ENCODE data around the gene ATP2B2.

Gene ATP2B2

DNA sequence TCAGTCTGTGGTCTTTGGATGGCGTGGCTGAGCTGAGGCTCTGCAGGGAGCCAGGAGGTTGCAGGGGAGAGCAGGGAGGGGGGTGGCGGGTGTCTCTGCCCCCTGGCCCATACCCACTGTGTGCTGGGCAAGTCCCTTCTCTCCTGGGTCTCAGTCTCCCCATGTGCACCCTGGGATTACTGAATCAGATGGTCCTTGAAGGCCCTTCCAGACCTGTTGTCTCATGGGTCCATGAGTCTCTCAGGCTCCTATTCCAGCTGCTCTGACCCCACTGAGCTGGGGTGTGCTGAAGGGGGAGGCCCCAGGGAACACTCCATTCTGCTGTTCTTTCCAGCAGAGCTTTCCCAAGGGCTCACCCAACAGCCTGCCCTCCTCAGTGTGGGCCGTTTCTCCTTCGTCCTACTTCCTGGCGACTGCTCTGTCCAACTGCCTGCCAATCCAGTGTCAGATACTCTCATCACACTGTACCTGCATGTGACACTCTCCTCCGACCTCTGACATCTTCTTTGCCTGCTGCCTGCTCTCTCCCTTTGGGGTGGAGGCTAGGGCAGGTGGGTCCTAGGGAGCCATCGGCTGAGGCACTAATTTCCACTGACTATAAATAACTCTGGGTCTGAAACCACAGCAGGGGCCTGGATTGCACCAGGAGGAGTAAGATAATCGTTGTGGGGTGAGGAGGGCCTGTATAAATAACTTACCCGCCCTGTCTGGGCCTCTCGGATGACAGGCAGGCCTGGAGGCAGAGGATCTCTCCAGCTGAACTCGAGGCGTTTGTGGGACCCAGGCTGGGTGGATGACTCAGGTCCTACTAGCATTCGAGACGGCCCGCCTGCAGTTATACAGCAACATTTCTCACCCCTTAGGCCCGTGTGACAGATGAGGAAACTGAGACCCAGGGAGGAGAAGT lies 67.1 kb downstream of the ATP2B2 start:
- TF ChIP-seq ZFP30 (CRISPR knock-in tag; IDR thresholded peaks at IDR 0.05) (no peak), ZNF70 (CRISPR knock-in tag; IDR thresholded peaks at IDR 0.05) (no peak), SNAI2 (CRISPR knock-in tag; IDR thresholded peaks at IDR 0.05) (no peak), ARNTL (CRISPR knock-in tag; IDR thresholded peaks at IDR 0.05; ENCODE audit: borderline replicate concordance, low read depth) (no peak)
- TF ChIP-seq, protein P1, sequence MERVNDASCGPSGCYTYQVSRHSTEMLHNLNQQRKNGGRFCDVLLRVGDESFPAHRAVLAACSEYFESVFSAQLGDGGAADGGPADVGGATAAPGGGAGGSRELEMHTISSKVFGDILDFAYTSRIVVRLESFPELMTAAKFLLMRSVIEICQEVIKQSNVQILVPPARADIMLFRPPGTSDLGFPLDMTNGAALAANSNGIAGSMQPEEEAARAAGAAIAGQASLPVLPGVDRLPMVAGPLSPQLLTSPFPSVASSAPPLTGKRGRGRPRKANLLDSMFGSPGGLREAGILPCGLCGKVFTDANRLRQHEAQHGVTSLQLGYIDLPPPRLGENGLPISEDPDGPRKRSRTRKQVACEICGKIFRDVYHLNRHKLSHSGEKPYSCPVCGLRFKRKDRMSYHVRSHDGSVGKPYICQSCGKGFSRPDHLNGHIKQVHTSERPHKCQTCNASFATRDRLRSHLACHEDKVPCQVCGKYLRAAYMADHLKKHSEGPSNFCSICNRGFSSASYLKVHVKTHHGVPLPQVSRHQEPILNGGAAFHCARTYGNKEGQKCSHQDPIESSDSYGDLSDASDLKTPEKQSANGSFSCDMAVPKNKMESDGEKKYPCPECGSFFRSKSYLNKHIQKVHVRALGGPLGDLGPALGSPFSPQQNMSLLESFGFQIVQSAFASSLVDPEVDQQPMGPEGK (CRISPR knock-in tag; IDR thresholded peaks at IDR 0.05; ENCODE audit: borderline replicate concordance): no peak
- no peak for ATAC-seq

DNA sequence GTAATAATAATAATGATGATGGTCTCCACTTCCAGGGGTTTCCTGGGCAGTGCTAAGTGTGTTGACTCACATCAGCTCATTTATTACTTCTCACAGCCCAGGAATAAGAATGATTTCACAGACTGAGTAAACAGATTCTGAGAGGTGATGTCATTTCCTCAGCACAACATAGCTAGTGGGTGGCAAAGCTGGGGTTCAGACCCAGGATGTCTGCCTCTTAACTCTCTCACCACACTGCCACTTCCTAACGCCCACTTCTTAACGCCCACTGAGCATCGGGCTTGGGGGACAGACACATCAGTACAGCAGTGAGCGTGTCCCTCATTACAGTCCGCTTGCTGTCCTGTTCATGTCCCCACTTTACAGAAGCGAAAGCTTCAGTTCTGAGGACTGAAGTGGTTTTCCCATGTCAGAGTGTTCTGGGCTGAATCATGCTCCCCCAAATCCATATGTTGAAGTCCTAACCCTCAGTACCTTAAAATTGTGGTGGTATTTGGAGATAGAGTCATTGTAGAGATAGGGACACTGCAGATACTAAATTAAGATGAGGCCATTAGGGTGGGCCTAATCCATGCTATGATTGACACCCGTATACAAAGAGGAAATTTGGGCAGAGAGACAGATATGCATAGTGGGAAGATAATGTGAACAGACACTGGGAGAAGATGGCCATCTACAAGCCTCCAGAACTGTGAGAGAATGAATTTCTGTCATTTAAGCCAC lies 68.0 kb downstream of the ATP2B2 start:
- TF ChIP-seq ISL1 (CRISPR knock-in tag; IDR thresholded peaks at IDR 0.05) (no peak), GLIS3 (CRISPR knock-in tag; IDR thresholded peaks at IDR 0.05) (no peak), TCF4 (CRISPR knock-in tag; IDR thresholded peaks at IDR 0.05; ENCODE audit: borderline replicate concordance) (no peak), OSR1 (CRISPR knock-in tag; IDR thresholded peaks at IDR 0.05) (no peak), SNAI2 (CRISPR knock-in tag; IDR thresholded peaks at IDR 0.05) (no peak), ZNF8 (CRISPR knock-in tag; IDR thresholded peaks at IDR 0.05) (no peak), TOX (CRISPR knock-in tag; IDR thresholded peaks at IDR 0.05; ENCODE audit: borderline replicate concordance) (no peak), CSRNP3 (CRISPR knock-in tag; IDR thresholded peaks at IDR 0.05) (no peak), ZFP3 (CRISPR knock-in tag; IDR thresholded peaks at IDR 0.05) (no peak), ZFP30 (CRISPR knock-in tag; IDR thresholded peaks at IDR 0.05) (no peak)
- TF ChIP-seq, protein P2, sequence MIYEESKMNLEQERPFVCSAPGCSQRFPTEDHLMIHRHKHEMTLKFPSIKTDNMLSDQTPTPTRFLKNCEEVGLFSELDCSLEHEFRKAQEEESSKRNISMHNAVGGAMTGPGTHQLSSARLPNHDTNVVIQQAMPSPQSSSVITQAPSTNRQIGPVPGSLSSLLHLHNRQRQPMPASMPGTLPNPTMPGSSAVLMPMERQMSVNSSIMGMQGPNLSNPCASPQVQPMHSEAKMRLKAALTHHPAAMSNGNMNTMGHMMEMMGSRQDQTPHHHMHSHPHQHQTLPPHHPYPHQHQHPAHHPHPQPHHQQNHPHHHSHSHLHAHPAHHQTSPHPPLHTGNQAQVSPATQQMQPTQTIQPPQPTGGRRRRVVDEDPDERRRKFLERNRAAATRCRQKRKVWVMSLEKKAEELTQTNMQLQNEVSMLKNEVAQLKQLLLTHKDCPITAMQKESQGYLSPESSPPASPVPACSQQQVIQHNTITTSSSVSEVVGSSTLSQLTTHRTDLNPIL (CRISPR knock-in tag; IDR thresholded peaks at IDR 0.05; ENCODE audit: low read depth): no peak
- no peak for ATAC-seq

DNA sequence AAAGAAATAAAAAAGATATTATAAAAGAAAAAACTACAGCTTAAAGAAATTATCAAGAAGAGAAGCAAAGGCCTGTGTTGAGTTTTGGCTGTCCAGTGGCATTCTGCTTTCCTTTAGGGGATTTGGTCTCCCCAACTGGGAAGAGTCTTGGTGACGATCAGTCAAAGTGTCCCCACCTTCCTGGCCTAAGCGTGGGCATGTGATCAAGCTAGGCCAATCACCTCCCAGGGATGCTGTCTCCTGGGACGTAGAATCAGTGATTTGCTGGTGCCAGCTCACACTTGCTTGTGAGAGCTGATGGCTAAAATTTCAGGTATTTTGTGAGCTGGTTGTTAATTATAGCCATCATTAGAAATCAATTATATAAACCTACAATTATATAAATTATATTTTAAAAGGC lies 69.5 kb downstream of the ATP2B2 start:
- no peak for ATAC-seq
- TF ChIP-seq ZC3H10 (CRISPR knock-in tag; IDR thresholded peaks at IDR 0.05) (no peak), CSDC2 (CRISPR knock-in tag; IDR thresholded peaks at IDR 0.05) (no peak), OSR1 (CRISPR knock-in tag; IDR thresholded peaks at IDR 0.05) (no peak), POU6F1 (CRISPR knock-in tag; IDR thresholded peaks at IDR 0.05; ENCODE audit: borderline replicate concordance, low read depth) (no peak), ZNF70 (CRISPR knock-in tag; IDR thresholded peaks at IDR 0.05) (no peak), TOX (CRISPR knock-in tag; IDR thresholded peaks at IDR 0.05; ENCODE audit: borderline replicate concordance) (no peak), ZFP30 (CRISPR knock-in tag; IDR thresholded peaks at IDR 0.05) (no peak), ZNF565 (CRISPR knock-in tag; conservative IDR thresholded peaks at IDR 0.05; ENCODE audit: low read depth) (no peak), RARB (CRISPR knock-in tag; IDR thresholded peaks at IDR 0.05) (no peak), ISL1 (CRISPR knock-in tag; IDR thresholded peaks at IDR 0.05) (no peak), ESRRG (CRISPR knock-in tag; IDR thresholded peaks at IDR 0.05) (no peak), CSRNP3 (CRISPR knock-in tag; IDR thresholded peaks at IDR 0.05) (no peak), PPARA (CRISPR knock-in tag; IDR thresholded peaks at IDR 0.05; ENCODE audit: borderline replicate concordance) (no peak)
- TF ChIP-seq, protein P2 (CRISPR knock-in tag; IDR thresholded peaks at IDR 0.05; ENCODE audit: low read depth): no peak

Data from SK-N-SH treated with all-trans-retinoic acid at 6 μM for 48 hours (cell line).